ENCODE measurements around the gene MRAS.

DNA sequence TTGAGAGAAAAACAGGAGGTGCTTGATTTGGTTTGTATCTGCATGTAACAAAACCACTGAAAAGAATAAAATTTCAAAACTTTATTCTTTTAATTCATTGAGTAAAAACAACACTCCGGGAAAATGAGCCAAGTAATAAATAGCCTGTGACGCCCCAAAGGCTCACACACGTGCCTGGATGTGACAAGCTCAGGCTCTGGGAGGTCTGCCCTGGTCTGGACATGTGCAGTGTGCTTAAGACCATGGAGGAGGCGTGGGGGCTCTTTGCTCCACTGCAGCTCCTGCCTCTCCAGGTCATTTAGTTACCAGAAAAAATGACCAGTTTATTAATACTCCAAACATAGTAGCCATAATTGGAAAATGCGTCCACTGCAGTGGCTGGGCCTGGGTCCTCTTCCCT, 10.1 kb upstream of the MRAS start:
- TF ChIP-seq TAF1 (IDR thresholded peaks at IDR 0.05; ENCODE audit: low read depth) (no peak), EP300 (IDR thresholded peaks at IDR 0.05; ENCODE audit: borderline replicate concordance) (no peak), RAD21 (IDR thresholded peaks at IDR 0.05; ENCODE audit: low read depth) (no peak), YY1 (IDR thresholded peaks at IDR 0.05; ENCODE audit: low read depth) (no peak), TEAD4 (IDR thresholded peaks at IDR 0.05) (no peak), CREB1 (IDR thresholded peaks at IDR 0.05; ENCODE audit: low read depth) (no peak), FOXM1 (IDR thresholded peaks at IDR 0.05; ENCODE audit: borderline replicate concordance, low read depth) (no peak), EGR1 (IDR thresholded peaks at IDR 0.05) (no peak)
- TF ChIP-seq, protein P1, sequence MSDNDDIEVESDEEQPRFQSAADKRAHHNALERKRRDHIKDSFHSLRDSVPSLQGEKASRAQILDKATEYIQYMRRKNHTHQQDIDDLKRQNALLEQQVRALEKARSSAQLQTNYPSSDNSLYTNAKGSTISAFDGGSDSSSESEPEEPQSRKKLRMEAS (IDR thresholded peaks at IDR 0.05) = no peak
- TF ChIP-seq, protein P2, sequence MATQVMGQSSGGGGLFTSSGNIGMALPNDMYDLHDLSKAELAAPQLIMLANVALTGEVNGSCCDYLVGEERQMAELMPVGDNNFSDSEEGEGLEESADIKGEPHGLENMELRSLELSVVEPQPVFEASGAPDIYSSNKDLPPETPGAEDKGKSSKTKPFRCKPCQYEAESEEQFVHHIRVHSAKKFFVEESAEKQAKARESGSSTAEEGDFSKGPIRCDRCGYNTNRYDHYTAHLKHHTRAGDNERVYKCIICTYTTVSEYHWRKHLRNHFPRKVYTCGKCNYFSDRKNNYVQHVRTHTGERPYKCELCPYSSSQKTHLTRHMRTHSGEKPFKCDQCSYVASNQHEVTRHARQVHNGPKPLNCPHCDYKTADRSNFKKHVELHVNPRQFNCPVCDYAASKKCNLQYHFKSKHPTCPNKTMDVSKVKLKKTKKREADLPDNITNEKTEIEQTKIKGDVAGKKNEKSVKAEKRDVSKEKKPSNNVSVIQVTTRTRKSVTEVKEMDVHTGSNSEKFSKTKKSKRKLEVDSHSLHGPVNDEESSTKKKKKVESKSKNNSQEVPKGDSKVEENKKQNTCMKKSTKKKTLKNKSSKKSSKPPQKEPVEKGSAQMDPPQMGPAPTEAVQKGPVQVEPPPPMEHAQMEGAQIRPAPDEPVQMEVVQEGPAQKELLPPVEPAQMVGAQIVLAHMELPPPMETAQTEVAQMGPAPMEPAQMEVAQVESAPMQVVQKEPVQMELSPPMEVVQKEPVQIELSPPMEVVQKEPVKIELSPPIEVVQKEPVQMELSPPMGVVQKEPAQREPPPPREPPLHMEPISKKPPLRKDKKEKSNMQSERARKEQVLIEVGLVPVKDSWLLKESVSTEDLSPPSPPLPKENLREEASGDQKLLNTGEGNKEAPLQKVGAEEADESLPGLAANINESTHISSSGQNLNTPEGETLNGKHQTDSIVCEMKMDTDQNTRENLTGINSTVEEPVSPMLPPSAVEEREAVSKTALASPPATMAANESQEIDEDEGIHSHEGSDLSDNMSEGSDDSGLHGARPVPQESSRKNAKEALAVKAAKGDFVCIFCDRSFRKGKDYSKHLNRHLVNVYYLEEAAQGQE (IDR thresholded peaks at IDR 0.05; ENCODE audit: low read depth) = no peak
